Coronary artery (tissue), 2 donors: Measurements from ENCODE around the gene DCST1.

Source experiments
- DNase-seq: peaks from one replicate; pipeline ENCODE4 v3.0.0-alpha.2; 2017; ENCODE audit warnings: low spot score
- H3K27ac ChIP-seq, 2 donors: fragments of 200-600 bp; sonication (generic); one replicate each; pipeline ENCODE4 v1.5.1; 2016 to 2019
- H3K4me3 ChIP-seq: fragments of 200-600 bp; sonication (generic); 2 replicates; pipeline ENCODE4 v1.5.1; 2016; ENCODE audit warnings: mild to moderate bottlenecking, moderate library complexity
- CTCF ChIP-seq: fragments of 200-600 bp; sonication (generic); IDR thresholded peaks from one replicate; pipeline ENCODE4 v1.5.1; 2019; ENCODE audit warnings: antibody characterized with exemption

DCST1 gene

GRCh38 chr1:154998818-154999570, 34.6 kb upstream of the DCST1 start:
- TF ChIP-seq CTCF, result peak; percentile 50
- H3K4me3 ChIP-seq, result peak overlapping the region; percentile 94
- peak overlapping the region; percentile 93 to 98 for H3K27ac ChIP-seq
- DNase-seq, result peak; percentile 81

GRCh38 chr1:154999571-155000410, 33.8 kb upstream of the DCST1 start:
- DNase-seq, result no peak
- H3K27ac ChIP-seq, result peak overlapping the region; percentile 93 to 98
- H3K4me3 ChIP-seq, result peak overlapping the region; percentile 94
- TF ChIP-seq CTCF, result no peak

GRCh38 chr1:155000411-155000725, 33.3 kb upstream of the DCST1 start:
- peak; percentile 82 for DNase-seq
- peak overlapping the region; percentile 94 for H3K4me3 ChIP-seq
- TF ChIP-seq CTCF, result no peak

GRCh38 chr1:155000726-155001424, 32.7 kb upstream of the DCST1 start:
- TF ChIP-seq CTCF, result no peak
- Histone ChIP-seq H3K4me3 (peak overlapping the region; percentile 94), H3K27ac (peak overlapping the region; percentile 93 to 98)
- peak; percentile 92 for DNase-seq

More at GRCh38 chr1:155000411-155000725, 33.3 kb upstream of the DCST1 start:
- peak overlapping the region; percentile 93 to 98 for H3K27ac ChIP-seq

- Histone ChIP-seq H3K4me3 (peak overlapping the region; percentile 94), H3K27ac (peak overlapping the region; percentile 93 to 98)
- DNase-seq, result no peak
- no peak for TF ChIP-seq CTCF
Observed at GRCh38 chr1:155001425-155001674, 32.3 kb upstream of the DCST1 start.

- no peak for TF ChIP-seq CTCF
- DNase-seq, result peak; percentile 100
- H3K4me3 ChIP-seq, result peak overlapping the region; percentile 94
- H3K27ac ChIP-seq, result peak overlapping the region; percentile 93 to 98
Observed at GRCh38 chr1:155001675-155002463, 31.8 kb upstream of the DCST1 start.
